Right kidney (tissue), 1 donor: ENCODE data around the gene MSH5.

Experiments
- DNase-seq: peaks from one replicate; pipeline ENCODE4 v3.0.0-alpha.2; 2016

Gene MSH5

DNA sequence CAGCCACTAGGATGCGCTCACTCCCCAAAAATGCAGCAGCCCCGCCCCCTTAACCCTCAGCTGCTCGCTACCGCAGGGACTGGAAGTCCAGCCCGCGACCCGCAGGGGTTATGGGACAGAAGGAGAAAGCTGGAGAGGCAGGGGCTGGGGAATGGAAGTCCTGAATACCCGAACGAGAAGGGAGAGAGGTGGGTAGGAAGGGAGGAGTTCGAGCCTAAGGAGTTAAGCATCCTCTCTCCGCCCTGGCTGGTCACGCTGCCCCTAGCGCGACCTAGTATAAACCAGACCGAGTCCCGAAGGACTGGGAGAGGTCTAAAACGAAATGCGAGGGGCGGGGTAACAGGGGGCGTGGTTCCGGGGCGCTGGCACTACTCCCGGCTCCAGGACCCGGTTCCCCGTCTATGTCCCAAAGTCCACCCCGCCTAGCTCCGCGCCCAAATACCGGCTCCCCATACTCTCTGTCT, 10.3 kb upstream of the MSH5 start:
- peak; percentile 97 for DNase-seq

DNA sequence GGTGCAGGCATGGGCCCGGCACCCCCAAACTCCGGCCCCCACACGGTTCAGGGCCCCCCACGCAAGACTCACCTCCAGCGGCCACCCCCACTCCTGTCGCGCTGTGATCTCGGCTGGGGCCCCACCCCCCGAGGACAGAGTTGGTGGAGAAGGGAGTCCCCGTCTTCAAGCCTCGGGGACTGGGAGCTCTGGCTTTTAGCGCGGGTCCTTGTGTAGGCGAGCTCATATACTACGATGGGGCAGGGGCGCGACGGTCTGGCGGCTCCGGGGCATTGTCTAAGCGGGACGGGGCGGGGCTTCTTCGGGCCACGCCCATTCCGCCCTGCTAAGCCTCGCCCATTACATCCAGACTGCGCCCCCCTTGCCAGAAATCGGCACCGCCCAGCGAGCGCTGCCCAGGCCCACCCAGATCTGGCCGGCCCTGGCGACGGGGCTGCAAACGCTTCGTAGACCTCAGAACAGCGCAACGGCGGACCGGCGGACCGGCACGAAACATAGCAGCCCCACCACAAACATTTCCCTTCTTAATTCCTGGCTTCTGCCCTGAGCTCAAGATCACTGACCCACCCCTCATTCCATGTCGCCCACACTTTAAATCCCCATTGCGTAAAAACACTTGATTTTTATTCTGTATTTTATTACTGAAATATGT, 9.7 kb upstream of the MSH5 start:
- DNase-seq, result peak; percentile 92

DNA sequence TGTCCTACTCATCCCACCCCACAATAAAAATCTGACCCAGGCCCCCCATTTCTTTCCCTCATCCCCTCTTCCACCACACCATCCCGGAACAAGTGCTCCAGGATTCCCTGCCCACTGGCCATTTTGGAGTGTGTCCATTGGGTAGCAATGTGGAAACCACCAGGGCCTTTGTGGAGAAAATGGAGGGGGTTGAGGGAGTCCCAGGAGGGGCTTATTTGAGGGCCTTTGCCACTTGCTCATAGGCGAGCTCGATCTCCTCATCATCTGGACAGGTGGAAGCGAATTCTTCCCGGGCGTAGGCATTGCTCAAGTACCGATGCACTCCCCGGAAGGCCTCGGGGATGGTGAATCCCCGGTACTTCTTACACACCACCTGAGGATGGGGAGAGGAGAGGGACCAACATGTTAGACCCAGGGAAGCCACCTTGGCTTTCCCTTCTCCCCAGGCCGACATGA, 9.1 kb upstream of the MSH5 start:
- DNase-seq, result no peak

DNA sequence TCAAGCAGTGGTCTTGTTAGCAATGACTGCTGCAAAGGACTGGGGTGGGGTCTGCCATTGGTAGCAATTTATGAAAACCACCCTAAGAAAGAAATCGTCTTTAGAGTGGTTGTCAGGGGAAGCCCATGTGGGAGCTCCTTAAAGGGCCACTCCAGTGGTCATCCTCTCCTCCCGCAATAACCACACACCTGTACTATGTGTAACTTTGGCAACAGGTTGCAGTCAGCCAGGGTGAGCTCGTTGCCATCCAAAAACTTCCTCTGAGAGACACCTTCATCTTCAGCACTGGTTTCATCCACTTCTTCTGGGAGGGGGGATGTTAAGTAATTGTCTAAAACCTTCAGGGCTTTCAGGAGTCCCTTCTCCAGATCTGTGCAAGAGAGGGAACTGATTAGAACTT, 7.8 kb upstream of the MSH5 start:
- no peak for DNase-seq

DNA sequence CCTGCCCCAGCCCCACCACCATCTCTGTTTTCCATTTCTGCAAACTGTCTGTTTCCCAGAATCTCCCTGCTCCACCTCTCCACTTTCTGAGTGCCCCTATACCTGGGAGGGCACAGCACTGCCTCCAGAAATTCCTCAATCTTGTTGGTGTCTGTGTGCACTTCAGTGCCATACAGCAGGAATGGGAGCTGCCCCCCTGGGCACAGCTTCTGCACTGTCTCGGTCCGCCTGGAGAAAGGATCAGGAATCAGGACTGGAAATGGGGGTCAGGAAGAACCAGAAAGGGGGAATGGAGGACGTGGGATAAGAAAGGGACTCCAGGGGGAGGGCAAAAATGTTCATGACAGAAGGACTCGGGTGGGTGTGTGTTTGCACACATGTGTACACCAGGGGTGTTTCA, 6.1 kb upstream of the MSH5 start:
- no peak for DNase-seq

DNA sequence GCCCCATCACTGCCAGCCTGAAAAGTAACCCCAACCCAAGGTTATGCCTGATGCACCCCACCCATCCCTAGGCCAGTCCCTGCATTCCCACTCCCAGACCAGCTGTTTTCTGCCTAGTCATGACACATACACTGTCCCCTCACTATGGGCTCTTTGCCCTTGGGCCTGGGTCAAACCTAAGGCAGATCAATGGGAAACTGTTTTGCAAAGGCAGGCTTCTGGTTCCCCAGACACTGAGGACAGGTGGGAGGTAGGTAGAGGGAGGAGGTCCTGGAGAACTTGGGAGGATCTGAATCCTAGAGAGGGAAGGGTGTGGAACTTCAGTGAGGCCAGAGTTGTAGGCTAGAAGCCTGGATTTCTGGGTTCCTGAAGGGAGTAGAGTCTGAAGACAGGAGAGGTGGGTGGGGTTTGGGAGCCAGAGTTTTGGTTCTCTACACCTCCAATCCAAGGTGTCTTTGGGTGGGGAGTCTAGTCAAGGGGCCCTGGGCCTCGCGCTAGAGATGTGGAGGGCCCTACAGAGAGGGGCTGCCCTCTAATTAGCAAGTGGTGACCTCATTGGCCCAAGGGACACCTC, 5.5 kb upstream of the MSH5 start:
- no peak for DNase-seq

DNA sequence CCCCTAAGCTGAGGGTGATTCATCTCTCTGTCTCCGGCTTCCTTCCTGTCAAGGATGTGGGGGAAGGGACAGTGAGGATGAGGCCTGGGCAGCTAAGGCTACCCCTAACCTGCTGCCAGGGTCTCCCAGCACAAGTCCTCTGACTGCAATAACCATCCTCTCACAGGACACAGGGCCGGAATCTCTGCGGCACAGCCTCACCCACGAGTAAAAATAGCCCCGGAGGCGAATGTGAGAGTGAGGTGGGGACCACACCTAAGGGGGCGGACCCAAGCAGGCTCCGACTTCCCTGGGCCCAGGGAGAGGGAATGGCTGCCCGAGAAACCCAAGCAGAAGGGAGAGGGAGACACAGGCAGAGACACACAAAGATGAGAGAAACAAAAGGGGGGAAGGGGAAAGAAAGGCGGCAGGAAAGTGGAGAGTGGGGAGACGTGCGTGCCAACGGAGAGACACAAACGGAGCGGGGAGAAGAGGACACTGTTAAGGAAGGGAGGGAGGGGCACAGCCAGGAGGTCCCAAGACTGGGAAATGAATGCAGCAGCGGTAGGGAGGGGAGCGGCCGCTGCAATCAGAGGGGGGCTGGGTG, 4.9 kb upstream of the MSH5 start:
- DNase-seq, result no peak

DNA sequence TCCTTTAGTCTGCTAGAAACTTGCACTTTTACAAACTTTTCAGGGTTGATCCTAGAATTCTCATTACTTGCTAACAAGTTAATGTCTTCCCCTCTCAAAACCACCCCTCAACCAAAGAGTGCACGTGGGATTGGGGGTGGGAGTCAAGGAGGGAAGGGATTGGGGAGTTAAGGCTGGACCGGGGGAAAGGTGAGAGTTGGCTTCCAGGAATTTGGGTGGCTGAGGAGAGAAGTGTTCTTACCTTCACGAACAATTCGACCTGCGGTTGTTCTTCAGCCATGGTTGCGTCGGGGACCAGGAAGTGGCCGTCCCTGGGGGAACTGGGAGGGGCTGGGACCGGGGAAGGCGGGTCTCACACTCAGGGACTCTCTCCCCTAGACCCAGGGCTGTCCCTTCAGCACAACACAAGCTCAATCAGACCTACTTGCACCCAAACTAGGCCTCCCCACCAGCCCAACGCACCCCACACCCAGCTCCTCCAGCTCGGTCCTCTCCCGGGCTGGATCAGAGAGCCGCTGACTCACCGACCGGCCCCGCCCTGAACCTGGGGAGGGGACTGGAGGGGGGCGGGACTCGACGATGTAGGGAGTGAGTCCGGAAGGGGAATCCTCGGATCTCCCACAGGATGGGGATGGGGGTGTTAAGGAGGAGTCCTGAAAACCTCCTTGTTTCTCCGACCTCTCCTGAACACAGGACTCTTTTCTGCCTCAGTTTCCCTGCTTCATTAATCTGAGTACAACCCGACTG, 3.6 kb upstream of the MSH5 start, which contains the start of gene CLIC1:
TSS of gene CLIC1 (minus strand) at position 510 of the 747 bp plus-strand sequence. CDS start at position 280, 230 bp downstream.
- DNase-seq, result peak; percentile 83

DNA sequence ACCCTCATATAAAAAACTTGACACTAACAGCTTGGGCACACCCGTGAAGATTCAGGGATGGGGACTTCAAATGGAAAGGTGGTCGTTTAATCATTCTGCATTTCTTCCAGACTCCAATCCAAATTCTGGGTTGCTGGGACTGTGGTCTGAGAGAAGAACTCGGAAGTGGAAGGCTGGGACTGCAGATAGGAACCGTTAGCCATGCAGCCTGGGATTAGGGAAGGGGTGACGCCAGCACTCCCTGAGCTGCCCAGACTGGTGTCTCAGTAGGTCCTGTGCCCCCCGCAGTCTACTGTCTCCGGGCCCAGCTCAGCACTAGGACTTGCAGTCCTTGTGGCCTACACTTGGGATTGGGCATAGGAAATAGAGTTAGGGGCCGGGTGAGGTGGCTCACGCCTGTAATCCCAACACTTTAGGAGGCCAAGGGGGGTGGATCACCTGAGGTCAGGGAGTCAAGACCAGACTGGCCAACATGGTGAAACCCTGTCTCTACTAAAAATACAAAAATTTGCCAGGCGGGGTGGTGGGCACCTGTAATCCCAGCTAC, 3.0 kb upstream of the MSH5 start:
- peak; percentile 35 for DNase-seq

DNA sequence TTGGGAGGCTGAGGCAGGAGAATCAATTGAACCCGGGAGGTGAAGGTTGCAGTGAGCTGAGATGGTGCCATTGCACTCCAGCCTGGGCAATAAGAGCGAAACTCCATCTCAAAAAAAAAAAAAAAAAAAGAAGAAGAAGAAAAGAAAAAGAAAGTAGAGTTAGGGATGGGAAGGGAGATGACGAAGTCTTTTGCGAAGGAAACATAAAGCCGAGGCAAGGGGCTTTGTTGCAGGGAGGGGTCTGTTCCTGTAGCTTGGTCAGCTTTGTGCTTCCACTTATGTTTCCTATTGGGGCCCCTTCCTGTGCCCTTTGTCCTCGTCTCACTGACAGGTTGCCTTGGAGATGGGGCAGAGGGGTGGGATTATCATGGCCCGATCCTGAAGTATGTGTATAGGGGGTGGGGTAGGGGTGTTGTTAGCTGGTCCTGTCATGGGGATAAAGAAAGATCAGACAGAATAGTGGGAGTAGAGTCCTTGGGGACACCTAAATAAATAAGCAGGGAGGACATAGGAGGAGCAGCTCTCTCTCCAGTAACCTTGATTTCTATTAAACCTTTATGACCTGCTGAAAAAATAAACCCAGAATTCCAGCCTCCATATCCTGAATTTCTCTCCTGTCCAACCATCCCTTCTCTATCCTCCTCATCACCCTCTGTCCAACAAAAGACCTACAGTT, 2.4 kb upstream of the MSH5 start:
- no peak for DNase-seq

DNA sequence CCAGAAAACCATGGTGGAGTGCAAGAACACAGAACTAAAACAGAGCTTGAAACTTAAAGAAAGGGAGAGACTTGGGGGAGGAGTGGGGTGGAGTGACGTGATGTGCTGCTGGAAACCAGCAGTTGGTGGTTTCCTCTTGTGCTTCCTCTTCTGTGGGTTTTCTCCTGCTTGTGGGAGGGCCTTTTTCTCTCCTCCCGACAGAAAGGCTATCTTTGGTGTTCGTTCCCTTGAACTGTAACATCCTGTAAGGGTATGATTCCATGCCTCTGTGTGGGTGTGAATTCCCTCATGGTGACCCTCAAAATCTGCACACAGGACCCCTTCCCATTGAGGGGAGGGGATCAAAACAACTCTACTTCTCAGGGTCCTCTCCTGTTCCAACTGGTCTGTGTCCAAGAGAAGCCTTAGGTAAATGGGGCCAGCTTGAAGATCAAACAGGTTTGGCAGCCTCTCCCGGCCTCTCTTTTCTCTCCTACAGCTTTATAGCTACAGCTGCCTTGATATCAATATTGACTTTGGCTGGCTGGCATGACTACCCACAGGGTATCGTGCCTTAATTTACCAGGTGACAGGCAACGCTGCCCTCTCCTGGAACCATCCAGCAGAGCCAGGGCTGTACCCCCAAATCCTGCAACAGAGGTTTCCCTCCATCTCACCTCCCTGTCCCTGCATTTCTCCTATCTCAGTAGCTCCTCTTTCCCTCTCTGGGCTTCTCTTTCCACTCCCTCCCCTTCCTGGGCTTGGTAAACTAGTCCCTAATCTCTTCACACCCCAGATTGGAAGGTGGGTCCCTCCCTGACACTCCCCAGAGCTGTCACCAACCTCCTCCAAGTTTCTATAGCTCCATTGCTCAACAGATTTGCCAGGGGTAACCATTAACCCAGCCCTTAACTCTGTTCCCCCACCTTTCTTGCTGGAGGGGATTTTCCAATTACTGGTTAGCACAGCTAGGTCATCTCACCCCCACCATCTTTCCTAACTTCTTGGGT, 1.5 kb upstream of the MSH5 start:
- peak; percentile 68 for DNase-seq

DNA sequence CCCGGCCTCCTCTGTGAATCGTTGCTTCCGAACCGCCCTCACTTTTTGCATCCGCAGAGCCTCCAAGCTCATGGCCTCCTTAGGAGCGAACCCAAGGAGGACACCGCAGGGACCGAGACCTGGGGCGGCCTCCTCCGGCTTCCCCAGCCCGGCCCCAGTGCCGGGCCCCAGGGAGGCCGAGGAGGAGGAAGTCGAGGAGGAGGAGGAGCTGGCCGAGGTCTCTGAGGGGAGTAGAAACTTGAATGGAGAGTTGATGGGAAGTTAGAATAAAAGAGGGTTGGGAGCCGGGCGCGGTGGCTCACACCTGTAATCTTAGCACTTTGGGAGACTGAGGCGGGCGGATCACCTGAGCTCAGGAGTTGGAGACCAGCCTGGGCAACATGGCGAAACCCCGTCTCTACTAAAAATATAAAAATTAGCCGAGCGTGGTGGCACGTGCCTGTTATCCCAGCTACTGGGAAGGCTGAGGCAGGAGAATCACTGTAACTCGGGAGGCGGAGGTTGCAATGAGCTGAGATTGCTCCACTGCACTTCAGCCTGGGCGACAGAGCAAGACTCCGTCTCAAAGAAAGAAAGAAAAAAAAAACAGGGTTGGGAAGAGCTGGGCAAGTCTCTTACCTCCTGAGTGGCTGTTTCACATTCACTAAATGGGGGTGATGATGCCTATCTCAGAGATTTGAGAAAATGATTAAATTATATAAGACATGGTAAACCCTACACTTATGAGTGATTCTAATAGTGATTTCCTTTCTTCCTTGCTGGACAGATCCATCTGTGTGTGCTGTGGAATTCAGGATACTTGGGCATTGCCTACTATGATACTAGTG, 805 bp downstream of the MSH5 start:
- DNase-seq, result no peak

DNA sequence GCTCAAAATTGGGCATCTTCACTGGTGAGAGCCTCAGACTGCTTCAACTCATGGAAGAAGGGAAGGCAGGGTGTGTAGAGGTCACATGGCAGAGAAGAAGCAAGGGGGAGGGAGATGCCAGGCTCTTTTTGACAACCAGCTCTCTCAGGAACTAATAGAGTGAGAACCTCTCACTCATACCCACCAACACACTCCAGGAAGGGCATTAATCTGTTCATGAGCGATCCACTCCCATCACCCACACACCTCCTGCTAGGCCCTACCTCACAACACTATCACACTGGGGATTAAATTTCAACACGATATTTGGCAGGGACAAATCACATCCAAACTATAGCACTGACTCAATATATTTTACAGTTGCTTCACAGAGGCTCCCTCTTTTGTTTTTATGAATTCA, 2.0 kb downstream of the MSH5 start:
- DNase-seq, result no peak

DNA sequence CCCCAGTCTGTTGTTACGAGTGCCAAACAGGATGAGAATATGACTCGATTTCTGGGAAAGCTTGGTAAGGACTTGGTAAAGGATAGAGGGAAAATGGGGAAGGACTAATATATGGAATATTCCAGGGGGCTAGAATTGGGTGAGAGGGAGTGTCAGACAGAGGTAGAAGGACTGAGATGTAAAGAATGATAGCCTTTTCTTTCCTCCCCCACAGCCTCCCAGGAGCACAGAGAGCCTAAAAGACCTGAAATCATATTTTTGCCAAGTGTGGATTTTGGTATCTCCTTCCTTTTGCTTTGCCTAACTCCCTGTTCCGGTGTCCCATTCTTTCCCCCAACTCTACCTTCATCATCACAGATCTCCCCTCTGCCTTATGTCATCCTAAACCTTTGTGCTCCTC, 3.1 kb downstream of the MSH5 start:
- no peak for DNase-seq

DNA sequence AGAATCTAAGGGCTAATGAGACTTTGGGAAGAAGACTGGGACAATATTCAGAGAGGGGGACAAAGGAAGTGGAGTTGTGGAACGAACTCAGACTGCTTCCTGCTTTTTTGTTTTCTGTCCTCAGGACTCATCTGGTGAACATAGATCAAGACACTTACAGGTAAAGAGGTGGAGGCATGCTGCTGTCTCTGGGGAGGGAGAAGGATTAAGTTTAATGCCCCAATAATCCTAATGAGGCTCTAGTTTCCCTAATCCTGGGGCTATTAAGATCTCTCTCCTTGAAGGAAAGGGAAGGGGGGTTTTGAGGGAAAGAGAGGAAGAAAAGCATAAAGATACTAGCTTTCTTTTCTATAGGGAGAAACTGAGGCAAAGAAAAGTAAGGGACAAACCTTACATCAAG, 4.6 kb downstream of the MSH5 start:
- no peak for DNase-seq

DNA sequence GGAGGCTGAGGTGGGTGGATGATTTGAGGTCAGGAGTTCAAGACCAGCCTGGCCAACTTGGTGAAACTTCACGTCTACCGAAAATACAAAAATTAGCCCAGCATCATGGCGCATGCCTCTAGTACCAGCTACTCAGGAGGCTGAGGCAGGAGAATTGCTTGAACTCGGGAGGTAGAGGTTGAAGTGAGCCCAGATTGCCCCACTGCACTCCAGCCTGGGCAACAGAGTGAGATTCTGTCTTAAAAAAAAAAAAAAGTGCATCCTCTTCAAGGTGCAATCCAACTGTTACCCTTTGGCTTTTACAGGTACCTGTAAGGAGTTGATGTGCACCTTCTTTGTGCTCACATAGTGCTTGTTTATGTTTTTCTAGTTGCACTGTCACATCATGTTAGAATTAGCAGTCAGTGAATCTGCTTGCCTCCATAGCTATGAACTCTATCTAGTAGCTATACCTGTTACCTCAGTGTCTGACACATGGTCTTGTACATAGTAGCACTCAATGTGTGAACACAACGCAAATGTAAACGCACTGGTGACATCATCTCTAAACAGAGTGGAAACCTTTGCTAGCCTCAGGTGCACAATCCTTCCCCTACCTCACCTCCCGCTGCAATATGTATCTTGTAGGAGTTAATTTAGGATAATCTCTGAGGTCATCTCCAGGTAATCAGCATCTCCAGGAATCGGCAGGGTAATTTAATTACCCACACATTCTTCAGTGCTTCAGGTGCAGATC, 9.7 kb downstream of the MSH5 start:
- DNase-seq, result no peak

DNA sequence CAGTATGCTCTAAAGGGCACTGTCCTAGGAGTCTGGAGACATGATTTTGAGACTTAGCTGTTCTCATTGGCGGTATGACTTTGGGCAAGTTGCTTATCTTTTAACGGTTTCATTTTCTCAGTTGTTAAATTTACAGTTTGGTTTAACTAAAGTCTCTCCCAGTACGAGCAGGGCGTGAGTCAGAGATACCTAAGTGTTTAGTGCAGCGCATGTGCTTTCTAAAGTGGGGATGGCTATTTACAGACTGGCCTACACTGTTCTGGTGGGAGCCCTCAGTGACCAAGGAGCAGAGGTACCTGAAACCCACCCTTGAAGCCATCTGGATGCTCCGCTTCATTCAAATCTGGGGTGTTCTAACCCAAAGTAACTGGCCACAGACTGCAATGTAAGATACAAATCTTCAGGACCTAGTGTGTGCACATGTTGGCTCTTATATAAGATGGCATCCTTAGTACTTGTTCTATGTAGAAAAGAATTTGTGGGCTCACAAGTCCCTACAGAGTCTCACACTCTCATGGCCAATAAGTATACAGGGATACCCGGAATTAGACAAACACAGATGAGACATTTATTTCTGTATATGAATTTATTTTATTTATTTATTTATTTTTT, 10.7 kb downstream of the MSH5 start:
- DNase-seq, result no peak

DNA sequence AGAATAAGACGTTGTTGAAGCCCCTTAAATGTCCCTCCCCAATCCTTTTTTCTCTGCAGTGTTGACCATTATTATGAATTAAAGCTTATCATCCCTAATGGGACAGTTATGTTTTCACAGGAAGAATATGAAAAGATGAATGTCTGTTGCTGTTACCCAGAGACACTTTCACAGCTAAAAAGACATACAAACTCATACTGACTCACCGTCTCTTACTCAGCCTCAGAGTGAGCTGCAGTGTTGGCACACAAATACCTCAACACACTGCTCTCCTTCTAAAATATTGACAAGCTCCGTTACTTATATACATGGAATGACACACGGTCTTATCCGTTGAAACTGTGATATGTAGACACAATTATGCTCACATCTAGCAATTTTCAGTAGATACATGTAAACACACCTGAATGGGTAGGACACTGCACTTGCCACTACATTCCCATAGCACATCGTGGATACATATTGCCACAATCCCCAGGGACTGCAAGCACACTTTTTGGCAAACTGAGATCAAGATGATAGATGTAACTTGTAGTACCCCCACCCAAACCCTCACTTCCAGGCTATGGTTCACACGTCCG, 13.0 kb downstream of the MSH5 start:
- no peak for DNase-seq

DNA sequence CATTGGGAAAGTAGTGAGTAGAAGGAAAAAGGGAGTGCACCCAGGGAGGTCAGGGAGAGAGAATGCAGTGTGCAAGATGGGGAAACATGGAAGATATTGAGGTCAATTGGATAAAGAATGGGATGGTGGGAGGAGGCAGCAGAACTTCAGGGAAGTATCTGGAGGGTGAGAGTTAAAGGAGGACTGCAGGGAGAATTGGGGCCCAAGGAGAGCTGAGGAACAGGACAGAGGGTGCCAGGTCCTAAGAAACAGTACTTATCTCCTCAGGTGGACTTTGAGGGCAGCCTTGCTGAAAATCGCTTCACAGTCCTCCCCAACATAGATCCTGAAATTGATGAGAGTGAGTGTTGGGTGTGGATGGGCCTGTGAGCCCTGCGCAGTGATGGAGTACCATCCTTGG, 18.5 kb downstream of the MSH5 start:
- no peak for DNase-seq
